SK-N-SH treated with all-trans-retinoic acid at 6 μM for 48 hours (cell line): ENCODE results near the gene ALDOA.

Source experiments
- ZFP30 ChIP-seq: fragments of 450-650 bp; formaldehyde crosslinking; IDR thresholded peaks from 2 replicates; pipeline ENCODE4 v1.5.0; 2022; ENCODE audit warnings: mild to moderate bottlenecking, moderate library complexity
- ZNF8 ChIP-seq: fragments of 450-650 bp; formaldehyde crosslinking; IDR thresholded peaks from 2 replicates; pipeline ENCODE4 v1.5.0; 2020; ENCODE audit warnings: mild to moderate bottlenecking, moderate library complexity
- TF ChIP-seq, protein P1 (sequence below): fragments of 250-450 bp; sonication (Bioruptor Pico); IDR thresholded peaks from 2 replicates; pipeline ENCODE4 v1.5.1; 2020; ENCODE audit warnings: low read depth, mild to moderate bottlenecking, moderate library complexity

DNA sequence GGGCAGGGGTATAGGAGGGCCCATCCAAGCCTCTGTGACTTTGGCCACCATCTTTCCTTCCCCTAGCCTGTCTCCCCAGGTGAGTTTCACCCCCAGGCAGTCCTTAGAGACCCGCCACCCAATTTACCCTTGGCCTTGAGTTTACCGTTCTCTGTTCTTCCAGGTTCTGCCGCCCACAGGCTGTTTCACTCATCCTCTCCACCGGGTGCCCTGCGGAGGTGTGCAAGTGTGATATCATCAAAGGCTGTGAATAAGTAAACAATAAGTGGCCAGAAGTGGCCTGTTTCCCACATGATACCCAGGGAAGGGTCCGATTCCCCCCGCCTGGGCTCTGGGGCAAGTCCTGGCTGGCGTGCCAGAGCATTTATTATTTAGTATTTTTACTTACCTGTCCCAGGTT, 19.4 kb upstream of the ALDOA start:
- TF ChIP-seq, protein P1, sequence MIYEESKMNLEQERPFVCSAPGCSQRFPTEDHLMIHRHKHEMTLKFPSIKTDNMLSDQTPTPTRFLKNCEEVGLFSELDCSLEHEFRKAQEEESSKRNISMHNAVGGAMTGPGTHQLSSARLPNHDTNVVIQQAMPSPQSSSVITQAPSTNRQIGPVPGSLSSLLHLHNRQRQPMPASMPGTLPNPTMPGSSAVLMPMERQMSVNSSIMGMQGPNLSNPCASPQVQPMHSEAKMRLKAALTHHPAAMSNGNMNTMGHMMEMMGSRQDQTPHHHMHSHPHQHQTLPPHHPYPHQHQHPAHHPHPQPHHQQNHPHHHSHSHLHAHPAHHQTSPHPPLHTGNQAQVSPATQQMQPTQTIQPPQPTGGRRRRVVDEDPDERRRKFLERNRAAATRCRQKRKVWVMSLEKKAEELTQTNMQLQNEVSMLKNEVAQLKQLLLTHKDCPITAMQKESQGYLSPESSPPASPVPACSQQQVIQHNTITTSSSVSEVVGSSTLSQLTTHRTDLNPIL = no peak
- TF ChIP-seq ZFP30 (CRISPR knock-in tag) (no peak), ZNF8 (CRISPR knock-in tag) (no peak)
